Hindlimb muscle (tissue), 1 donor: ENCODE results near the gene LENG8. TPM values are rescaled to one million over a fixed set of nuclear protein-coding genes. Genes with fewer than 3 reads are reported as not detected.
"Not testable (repeated sequence)": the region's sequence is repeated elsewhere in the genome, so short reads cannot be mapped to it uniquely, and the experiment has no call there.

Experiments used
- DNase-seq: peaks from one replicate; pipeline ENCODE4 v3.0.0-alpha.2; 2013
- polyA plus RNA-seq: library from polyadenylated mRNA; unstranded; fragments of 120-200 nt; gene quantifications from one replicate; pipeline ENCODE4 v1.2.1, GENCODE V29; 2013; ENCODE audit not compliant: insufficient read length

LENG8 gene
- polyA plus RNA-seq, 1 donor, result 121 TPM

DNA sequence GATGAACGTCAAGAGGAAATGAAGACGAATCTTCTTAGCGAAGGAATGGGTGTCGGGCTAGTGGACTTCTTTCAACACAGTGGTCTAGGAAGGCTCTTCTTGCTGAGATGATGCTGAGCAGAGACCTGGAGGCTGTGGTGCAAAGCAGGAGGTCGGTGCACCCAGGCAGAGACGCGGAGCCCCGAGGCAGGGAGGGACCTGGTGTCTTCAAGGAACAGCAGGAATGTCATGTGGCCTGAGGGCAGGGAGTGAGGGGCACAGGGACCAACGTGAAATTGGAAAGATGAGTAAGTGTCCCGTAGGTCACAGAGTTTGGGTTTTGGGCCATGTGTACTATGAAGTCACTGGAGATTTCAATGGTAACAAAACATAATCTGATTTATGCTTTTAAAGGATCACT is 35.5 kb downstream of the LENG8 start:
- no peak for DNase-seq

DNA sequence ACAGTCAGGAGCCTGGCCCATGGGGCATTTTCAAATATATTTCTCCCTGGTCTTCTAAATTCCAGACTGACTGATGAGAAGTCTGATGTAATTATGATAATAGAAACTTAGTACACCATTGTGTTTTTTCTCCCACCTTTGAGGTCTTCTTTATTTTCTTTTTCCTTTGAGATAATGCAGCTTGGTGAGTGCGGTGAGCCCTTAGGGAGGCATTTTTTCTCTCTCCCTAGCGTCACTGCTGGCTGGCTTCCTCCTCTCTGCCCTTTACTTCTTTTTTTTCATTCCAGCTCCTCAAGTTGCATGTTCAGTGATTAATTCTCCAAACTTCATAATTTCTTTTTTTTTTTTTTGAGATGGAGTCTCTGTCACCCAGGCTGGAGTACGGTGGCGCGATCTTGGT is 36.9 kb downstream of the LENG8 start:
- no peak for DNase-seq

DNA sequence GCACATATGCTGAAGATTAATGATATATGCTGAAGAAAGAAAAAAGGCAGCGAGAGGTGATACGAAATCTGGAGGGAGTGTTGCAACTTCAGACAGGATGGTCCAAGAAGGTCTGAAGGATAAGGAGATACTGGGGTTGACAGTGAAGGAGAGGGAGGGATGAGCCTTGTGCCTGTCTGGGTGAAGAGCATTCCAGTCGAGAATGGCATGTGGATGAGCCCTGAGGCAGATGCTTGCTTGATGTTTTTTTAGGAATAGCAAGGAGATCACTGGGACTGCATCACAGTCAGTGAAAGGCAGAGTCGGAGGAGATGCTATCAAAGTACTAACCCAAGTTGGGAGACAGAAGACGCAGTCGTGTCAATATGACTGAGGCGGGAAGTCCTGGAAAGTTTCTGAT is 40.3 kb downstream of the LENG8 start:
- no peak for DNase-seq

DNA sequence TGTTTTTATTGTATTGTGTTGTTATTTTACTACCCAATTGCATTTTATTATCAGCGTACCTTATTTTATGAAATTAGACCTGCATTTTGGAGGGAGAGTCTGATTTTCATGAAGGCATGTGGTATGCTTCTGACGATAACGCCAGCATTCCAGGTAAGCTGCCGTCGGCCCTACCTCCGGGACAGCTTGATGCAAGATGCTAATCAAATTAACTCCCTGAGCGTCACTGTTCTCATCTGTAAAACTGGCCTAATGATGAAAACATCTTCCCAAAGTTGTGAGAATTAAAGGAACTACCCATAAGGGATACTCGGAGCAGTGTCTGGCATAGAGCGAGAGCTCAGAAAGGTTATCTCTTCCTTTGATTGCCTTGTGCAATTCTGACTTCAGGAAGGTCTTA is 40.8 kb downstream of the LENG8 start:
- no peak for DNase-seq

DNA sequence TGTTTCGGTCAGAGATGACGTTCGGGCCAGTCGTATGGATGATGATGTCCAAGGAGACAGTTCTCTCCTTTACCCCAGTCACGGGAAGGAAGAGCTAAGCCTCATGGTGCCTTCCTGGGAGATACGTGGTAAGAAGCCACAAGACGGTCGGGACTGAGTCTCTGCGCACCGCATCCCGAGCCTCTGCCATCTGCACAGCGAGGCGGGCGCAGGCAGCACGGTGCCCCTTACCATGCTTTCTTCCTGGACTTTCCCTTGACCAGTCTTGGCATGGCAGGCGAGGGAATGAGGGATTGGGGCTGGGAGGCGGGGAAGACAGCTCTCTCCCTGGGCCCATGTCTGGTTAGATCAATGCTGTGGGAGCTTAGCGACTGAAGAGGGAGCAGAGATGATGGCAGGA is 43.6 kb downstream of the LENG8 start:
- no peak for DNase-seq

DNA sequence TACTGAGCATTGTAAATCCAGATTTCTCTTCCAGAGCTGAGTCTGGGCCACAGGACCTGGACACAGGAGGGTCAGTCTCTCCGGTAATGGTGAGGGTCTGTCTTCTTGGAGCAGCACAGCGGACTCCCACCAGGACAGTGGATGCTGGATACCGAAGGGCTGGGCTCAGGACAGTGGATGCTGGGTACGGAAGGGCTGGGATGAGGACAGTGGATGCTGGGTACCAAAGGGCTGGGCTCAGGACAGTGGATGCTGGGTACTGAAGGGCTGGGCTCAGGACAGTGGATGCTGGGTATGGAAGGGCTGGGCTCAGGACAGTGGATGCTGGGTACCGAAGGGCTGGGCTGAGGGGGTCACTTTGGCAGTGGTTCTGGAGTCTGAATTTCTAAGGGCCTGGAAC is 44.1 kb downstream of the LENG8 start:
- not testable (repeated sequence) for DNase-seq

DNA sequence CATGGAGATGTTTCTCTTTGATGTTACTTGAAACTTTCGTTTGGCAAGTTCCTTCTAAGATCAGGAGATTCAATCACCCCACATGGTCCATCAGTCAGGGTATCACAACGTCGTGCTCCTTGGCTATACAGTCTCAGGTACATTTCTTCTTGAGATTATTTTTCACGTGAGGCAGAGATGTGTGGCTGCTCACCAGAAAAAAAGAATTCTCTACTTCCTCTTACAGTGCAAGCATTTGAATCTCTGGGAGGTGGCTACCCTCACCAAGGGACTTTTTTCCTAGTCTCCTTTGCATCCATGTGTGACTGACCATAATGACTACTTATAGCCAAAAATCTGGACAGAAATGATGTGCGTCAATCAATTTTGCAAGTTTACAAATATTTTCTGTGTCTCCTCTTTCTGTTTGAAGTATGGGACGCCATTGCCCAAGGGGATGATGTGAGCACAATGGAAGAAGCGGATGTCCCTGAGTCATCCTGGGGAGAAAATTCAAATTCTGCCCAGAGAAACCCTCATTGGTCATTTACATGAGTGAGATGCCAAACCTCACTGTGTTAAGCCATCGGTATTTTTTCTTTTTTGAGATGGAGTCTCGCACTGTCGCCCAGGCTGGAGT is 45.1 kb downstream of the LENG8 start:
- DNase-seq, result no peak

DNA sequence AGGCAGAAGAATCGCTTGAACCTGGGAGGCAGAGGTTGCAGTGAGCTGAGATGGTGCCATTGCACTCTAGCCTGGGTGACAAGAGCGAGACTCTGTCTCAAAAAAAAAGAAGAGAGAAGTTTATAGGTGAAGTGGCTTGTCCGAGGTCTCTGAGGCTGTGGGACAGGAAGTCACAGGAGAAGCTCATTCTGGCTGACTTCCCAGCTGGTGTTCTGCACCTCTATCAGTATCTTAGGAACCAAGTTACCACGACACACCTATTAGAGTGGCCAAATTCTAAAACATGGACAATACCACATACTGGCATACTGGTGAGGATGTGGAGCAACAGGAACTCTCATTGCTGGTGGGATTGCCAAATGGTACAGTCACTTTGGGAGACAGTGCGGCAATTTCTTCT is 46.3 kb downstream of the LENG8 start:
- DNase-seq, result not testable (repeated sequence)

DNA sequence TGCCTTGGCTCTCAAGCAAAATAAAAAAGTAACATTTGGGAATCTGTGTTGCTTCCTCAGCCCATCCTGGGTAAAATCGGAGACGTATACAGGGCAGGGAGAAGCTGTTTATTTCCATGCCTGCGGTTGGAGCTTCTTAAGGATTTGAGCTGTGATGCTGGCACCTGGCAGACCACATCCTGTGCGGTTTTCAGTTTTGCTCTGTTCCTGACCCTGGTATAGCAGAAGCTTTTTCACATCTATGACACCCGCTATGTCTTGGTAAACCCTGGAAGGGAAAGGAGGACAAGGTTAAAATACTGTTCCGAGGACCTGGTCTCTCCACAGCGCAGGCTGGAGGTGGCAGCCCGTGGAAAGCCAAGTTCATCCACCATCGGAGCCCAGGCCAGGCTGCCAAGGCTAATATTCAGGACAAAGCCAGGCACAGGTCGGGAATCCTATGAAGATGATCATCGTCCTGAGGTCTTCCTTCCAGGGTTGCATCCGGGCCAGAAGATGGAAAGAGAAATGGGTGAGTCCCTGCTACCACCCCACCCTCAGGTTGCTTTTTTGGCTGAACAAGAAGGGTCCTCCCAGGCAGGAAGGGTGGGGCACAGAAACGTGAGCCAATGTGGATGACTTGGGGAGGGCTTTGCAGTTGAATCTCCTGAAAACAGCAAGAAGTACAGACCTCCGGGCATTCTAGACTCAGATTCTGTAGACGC is 48.9 kb downstream of the LENG8 start:
- not testable (repeated sequence) for DNase-seq

DNA sequence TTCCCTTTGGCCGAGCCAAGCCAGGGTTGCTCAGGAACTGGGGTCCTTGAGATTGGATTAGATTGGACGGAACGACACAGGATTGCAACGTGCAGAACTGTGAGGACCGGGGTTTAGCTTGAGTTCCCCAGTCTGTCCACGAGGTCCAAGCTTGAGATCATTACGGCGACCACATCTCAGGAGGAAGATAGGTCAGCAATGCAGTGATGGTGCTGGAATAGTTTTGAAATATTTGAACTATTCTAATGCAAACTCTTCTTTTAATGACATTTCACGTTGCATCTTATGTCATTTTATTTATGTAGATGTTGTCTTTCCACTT is 49.4 kb downstream of the LENG8 start:
- not testable (repeated sequence) for DNase-seq

DNA sequence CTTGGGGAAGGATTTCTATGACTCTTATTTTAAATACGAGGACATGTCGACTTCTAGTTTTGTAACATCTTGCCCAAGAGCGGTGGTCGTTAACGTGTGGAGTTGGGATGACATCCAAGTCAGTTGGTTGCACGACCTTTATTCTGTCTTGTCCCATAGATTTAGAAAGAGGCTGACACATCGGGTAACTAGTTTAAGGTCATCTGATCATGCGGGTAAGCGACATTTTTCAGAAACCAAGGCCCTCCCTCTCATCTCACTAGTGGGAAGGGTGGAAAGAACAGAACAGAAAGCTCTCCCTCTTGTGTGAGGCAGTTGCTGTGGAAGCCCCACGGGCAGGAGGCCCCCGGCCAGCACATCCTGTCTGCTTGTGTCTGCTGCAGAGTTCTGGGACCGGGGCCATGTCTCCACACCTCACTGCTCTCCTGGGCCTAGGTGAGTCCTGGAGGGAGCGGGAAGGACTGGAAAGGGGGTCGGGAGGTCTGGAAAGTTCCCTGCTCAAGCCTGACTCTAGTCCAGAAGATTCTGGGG is 53.6 kb downstream of the LENG8 start, which contains the start of gene LAIR2:
LAIR2 (plus strand) TSS at position 314 of the 531 bp plus-strand sequence; CDS start at position 402, 88 bp downstream.
- no peak for DNase-seq

DNA sequence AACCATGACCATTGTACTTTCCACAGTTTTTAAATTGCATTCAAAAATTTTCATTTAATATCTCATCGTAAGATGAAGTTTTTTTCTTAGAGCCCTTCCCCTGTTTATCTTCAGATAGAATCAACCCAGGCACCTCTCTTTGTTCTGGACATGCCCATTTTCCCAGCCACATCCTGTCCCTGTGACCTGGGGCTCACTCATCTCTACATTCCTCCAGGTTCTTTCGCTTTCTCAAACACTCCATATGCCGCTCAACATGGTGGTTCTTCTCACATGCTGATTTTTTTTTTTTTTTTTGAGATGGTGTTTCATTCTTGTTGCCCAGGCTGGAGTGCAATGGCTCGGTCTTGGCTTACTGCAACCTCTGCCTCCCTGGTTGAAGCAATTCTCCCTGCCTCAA is 56.5 kb downstream of the LENG8 start:
- not testable (repeated sequence) for DNase-seq

DNA sequence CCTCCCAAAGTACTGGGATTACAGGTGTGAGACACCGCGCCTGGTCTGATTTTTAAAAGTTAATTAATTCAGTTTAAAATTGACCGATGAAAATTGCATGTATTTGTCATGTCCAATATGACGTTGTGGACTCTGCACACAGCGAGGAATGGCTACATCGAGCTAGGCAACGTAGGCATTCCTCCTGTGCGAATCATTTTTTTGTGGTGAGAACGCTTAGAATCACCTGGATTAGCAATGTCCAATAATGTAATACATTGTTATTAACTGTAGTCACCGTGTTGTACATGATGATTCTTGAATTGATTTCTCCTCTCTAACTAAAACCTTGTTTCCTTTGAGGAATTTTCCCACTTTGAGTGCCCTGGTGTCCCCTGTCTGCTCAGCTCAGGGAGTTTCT is 57.1 kb downstream of the LENG8 start:
- no peak for DNase-seq

DNA sequence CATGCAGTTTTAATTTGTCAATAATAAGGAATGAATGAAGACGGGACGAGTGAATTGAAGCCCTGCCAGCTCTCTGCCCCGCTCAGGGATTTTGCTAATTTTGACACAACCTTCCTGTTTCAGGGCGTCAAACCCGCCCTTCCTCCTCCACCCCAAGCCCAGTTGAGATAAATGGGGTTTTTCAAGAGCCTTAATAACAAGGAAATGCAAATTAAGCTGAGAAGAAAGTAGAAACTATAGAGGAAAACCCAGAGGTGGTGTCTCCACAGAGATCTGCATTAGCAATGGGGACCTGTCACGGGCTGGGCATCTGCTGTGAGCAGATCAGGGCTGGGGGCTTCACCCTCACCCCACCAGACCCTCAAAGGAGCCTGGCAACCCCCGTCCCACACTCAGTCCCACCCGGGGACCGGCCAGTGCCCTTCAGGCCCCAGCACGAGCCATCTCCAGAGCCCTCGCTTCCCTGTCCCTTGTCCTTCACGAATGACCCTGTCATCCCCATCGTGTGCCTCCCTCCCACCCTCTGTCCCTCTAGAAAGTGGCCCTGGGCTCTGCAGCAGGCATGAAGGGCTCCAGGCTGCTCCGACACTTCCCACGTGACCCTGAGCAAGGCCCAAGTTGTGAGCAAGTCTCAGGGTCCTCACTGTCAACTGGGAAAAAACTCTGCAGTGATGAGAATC is 58.2 kb downstream of the LENG8 start:
- not testable (repeated sequence) for DNase-seq

DNA sequence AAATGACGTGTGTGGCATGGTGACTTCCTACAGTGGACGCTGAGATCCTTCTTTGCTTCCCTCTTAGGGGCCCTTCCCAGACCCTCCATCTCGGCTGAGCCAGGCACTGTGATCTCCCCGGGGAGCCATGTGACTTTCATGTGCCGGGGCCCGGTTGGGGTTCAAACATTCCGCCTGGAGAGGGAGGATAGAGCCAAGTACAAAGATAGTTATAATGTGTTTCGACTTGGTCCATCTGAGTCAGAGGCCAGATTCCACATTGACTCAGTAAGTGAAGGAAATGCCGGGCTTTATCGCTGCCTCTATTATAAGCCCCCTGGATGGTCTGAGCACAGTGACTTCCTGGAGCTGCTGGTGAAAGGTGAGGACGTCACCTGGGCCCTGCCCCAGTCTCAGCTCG is 58.8 kb downstream of the LENG8 start:
- no peak for DNase-seq

DNA sequence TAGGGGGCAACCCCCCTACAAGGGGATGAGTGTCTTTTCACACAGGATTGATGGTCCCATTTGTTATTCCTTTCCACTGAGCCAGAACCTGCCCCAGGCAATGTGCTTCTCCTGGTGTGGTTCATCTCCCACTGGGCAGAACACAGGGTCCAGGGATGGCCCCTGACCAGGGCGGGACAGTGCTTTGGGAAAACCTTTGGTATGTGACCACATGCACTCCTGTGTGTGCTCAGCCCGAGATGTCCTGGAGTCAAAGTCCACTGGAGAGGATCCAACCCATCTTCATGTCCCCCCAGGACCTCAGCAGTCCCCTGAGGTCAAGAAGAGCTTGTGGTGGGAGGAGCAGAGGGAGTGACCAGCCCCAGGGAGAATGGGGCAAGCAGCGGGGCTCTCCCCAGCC is 59.5 kb downstream of the LENG8 start:
- DNase-seq, result not testable (repeated sequence)

DNA sequence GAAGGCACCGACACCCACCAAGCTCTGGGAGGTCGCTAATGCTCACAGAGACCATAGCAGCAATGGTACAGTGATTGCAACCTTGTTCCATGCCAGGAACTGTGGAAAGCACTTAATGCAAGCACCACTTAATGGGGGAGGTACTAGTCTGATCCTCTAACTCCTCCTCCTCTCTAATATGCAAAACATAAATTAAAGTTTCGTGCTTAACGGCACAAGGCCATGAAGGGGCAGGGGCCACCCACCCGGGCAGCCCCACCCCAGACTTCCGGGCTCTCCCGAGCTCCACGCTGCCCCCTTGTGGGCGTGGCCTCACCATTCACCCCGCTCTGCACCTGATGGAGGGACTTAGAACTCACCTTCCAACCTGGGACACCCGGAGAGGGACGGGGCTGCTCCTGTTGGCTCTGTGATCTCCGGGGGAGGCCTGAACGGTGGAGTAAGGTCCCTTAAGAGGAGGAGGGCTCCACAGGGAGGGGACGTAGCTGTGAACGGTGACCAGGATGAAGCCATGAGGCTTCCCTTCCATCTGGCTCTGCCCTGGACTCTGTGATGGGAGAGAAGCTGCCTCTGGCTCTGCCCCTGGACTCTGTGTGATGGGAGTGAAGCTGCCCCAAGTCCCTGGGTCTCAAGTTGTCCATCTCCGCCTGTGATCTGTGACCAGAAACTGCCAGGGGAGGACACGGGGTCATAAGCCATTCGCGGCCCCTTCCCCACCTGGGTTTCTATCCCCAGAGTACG is 60.4 kb downstream of the LENG8 start:
- not testable (repeated sequence) for DNase-seq

Other genes with a start within 250 kb of the LENG8 start
- 2,238 TPM for gene RPS9, start 248.3 kb upstream of the LENG8 start, polyA plus RNA-seq
- 3.8 TPM for gene LILRB3, start 226.2 kb upstream of the LENG8 start, polyA plus RNA-seq
- gene LILRA6, start 206.4 kb upstream of the LENG8 start, polyA plus RNA-seq, result 2.0 TPM
- 7.1 TPM for gene LILRB5, start 191.9 kb upstream of the LENG8 start, polyA plus RNA-seq
- gene LILRB2, start 168.1 kb upstream of the LENG8 start, polyA plus RNA-seq, result 2.7 TPM
- gene LILRA5, start 136.0 kb upstream of the LENG8 start, polyA plus RNA-seq, result 0.56 TPM
- 0.14 TPM for gene LILRA4, start 110.0 kb upstream of the LENG8 start, polyA plus RNA-seq
- gene LAIR1, start 84.3 kb upstream of the LENG8 start, polyA plus RNA-seq, result 10.0 TPM
- gene TTYH1, start 33.7 kb upstream of the LENG8 start, polyA plus RNA-seq, result 3.2 TPM
- 2.2 TPM for gene LENG9, start 14.6 kb downstream of the LENG8 start, polyA plus RNA-seq
- gene CDC42EP5, start 24.1 kb downstream of the LENG8 start, polyA plus RNA-seq, result 32.7 TPM
- not detected for gene LAIR2, start 53.6 kb downstream of the LENG8 start, polyA plus RNA-seq
- gene LILRA2, start 124.6 kb downstream of the LENG8 start, polyA plus RNA-seq, result 0.74 TPM
- 0.56 TPM for gene LILRA1, start 144.4 kb downstream of the LENG8 start, polyA plus RNA-seq
- gene LILRB1, start 181.3 kb downstream of the LENG8 start, polyA plus RNA-seq, result 2.0 TPM
- 1.3 TPM for gene LILRB4, start 213.8 kb downstream of the LENG8 start, polyA plus RNA-seq